HG02623 (cell line): ENCODE results near the gene GLMN.

Experiments used
- ATAC-seq: cut with Tn5 transposase; IDR thresholded peaks from one replicate; pipeline ENCODE4 v1.9.1; 2021; ENCODE audit warnings: moderate library complexity; ENCODE audit not compliant: unreplicated experiment

The GLMN gene

GRCh38 chr1:92298573-92299476, at the start of gene GLMN, which contains the start of gene RPAP2:
Gene GLMN, minus strand, starts transcription at chr1:92298987. Its CDS starts 988 bp downstream, at chr1:92297999.
Gene RPAP2, plus strand, starts transcription at chr1:92299059. Its CDS starts 15 bp downstream, at chr1:92299074.
- peak; percentile 97 for ATAC-seq

GRCh38 chr1:92346866-92347640, 48.3 kb upstream of the GLMN start:
- ATAC-seq = no peak

GRCh38 chr1:92343061-92343460, 44.3 kb upstream of the GLMN start:
- ATAC-seq = no peak

- ATAC-seq = no peak
Observed at GRCh38 chr1:92342401-92342800, 43.6 kb upstream of the GLMN start.

- no peak for ATAC-seq
Observed at GRCh38 chr1:92340154-92340553, 41.4 kb upstream of the GLMN start.

DNA sequence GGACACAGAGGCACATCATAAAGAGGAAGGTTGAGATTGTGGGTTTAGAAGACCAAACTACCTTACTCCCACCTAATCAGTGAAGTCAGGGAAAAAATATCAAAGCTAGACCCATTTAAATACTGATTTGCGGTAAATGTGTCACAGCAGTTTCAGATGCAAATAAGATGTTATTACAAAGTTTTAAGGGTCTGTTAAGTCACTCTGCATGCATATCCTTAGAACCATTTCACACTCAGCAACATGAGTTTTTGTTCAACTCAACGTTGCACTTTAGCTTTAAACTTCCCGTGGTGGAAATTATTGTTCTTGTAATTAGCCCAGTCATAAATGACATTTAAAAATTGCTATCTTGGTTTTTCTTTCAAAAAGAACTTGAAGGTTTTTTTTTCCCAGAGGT, 34.9 kb upstream of the GLMN start:
- no peak for ATAC-seq

DNA sequence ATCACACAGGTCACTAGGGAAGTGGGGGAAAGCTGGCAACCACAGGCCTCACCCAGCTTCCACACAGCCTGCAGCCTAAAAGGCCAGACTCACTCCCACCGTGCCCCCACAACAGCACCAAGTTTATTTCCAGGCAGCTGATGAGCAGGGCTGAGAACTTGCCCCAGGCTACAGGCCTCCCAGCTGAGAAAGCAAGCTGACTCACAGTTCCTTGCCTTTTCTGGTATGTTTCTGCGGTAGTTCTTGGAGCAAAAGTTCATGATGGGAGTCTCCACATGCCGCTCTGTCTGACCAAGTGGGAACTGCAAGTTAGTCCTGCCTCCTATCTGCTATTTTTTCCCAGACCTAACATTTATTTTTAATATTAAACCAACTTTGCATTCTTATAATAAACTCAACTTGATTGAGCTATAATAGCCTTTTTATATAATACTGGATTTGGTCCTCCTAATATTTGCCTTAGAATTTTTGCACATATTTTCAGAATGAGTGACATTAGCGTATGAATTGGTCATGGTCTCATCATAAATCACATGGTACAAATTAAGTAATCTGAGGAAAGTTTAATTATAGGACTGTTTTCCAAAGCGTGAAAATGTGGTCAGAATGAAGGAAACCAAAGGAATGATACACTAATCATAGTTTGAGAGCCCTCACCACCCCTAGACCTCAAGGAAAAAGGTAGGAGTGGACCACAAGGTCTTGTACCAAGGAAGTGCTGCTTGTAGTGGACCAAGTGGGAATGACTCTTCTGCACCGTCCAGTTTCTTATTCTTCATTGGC, 30.8 kb upstream of the GLMN start:
- ATAC-seq = no peak

DNA sequence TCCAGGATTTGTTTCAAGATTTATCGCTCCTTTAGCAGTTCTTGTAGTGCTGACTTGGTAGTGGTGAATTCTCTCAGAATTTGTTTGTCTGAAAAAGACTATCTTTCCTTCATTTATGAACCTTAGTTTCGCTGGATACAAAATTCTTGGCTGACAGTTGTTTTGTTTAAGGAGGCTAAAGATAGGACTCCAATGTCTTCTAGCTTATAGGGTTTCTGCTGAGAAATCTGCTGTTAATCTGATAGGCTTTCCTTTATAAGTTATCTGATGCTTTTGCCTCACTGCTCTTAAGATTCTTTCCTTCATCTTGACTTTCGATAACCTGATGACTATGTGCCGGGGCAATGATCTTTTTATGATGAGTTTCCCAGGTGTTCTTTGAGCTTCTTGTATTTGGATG, 29.0 kb upstream of the GLMN start:
- ATAC-seq = no peak

- no peak for ATAC-seq
Observed at GRCh38 chr1:92326681-92327080, 27.9 kb upstream of the GLMN start.

DNA sequence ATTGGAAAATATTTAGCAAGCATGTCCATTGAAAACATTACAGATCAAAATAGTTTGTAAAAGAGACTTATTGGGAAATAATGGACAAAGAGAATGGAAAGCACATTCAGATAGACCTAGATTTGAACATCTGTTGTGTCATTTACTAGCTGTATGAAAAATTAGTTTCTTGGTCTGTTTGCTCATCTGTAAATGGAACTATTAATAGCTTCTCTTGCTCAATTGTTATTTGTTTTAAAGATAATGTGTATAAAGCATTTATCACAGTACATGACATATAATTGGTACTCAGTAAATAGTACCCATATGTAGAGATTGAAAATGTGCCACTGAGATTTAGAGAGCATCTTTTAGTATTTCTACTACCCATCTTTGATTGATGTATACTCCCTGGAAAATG, 26.0 kb upstream of the GLMN start:
- no peak for ATAC-seq

DNA sequence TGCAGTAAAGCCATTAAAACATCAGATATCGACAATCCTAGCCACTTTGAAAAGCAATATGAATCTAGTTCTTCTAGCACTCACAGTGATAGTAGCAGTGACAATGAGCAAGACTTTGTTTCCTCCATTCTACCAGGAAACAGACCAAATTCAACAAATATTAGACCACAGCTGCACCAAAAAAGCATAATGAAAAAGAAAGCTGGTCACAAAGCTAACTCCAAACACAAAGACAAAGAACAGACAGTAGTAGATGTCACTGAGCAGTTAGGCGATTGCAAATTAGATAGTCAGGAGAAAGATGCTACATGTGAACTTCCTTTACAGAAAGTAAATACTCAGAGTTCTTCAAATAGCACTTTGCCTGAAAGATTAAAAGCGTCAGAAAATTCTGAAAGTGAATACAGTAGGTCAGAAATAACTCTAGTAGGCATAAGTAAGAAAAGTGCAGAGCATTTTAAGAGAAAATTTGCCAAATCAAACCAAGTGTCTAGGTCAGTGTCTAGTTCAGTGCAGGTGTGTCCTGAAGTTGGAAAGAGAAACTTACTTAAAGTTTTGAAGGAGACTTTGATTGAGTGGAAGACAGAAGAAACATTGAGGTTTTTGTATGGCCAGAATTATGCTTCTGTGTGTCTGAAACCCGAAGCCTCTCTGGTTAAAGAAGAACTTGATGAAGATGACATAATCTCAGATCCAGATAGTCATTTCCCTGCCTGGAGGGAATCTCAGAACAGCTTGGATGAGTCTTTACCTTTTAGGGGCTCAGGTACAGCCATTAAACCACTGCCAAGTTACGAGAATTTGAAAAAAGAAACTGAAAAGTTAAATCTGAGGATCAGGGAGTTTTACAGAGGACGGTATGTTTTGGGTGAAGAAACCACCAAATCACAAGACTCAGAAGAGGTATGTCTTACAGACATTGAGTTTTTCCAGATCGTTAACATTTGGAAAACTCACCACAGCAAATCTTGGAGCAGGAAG, 25.0 kb upstream of the GLMN start:
- no peak for ATAC-seq

DNA sequence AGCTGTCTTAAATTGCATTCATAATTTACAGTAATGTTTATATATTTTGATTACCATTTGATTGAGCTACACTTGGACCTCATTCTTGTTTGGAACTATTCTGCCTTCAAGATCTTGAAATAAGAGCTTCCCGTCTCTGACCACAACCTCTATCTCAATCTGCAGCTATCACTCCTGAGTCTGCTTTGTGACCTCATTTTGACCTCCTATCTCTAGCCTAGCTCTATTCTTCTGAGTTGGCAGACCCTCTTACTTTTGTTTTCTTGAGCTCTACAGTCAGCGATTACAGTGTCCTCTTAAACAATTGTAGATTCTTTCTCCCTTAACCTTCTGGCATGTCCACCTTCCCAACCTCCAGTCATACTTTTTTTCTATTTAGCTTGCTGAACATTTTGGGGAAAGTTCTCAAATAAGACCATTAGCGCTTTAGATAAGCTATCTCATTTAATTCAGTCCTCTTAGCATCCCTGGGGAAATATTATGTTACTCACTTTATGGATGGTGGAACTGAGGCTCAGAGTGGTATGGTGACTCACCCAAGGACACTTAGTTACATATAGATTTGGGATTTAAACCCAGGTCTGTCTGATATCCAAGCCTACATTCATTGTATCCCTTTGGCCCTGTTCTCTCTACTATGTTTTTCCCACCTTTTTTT, 19.2 kb upstream of the GLMN start:
- ATAC-seq = no peak

DNA sequence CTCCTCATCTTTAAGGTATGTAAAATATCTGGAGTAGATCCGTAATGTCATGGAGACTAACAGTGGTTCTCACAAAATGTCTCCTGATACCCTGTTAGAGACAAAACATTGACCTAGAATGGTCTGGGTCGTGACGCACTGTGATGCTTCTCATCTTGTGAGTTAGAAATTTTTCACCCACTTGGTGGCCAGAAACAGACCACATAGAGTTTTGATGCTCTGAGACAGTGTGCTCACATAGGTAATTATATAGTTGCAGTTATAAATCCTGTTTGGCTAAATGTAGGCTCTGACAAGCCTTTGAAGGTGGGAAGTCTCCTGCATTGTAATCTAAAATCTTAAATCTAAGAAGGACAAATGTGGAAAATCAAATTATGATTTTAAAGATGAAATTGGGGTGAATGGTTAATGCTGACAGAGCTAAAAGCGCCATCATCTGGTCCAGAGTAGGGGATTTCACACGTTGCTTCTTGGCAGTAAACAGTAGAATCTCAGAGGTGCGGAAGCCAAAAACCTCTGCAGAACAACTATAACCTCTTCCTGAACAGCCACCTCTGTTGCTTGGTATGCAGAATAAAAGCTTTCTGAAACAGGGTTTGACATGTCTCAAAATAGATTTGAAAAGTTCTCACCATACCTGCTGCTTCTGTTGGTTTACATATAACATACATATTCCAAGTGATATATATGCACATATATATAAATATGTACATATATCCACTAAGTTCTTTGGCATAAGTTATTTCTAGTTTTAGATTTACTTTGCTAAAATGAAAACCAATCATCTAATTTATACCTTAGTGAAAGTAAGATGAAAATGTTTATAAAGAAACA, 17.2 kb upstream of the GLMN start:
- no peak for ATAC-seq

DNA sequence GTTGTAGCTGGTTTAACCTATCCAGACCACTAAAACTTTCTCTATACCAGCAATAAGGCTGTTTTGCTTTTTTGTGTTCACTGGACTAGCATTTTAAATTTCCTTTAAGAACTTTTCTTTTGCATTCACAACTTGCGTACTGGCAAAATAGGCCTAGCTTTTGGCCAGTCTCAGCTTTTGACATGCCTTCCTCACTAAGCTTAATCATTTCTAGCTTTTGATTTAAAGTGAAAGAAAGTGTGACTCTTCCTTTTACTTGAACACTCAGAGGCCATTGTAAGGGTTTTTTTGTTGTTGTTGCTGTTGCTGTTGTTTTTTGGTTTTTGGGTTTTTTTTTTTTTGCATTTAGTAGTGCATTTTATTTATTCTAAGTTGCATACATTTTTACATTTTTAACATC, 15.2 kb upstream of the GLMN start:
- ATAC-seq = no peak

GRCh38 chr1:92310185-92310597, 11.4 kb upstream of the GLMN start:
- no peak for ATAC-seq

GRCh38 chr1:92307980-92308379, 9.2 kb upstream of the GLMN start:
- no peak for ATAC-seq

DNA sequence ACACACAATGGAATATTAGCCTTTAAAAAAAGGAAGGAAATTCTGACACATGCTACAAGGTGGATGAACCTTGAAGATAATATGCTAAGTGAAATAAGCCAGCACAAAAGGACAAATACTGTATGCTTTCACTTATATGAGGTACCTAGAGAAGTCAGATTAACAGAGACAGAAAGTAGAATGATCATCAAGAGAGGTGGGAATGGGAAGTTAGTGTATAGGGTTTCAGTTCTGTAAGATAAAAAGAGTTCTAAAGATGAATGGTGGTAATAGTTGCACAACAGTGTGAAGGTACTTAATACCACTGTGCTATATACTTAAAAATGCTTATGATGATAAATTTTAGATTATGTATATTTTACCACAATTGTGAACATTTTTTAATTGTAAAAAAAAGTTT, 7.2 kb upstream of the GLMN start:
- no peak for ATAC-seq

DNA sequence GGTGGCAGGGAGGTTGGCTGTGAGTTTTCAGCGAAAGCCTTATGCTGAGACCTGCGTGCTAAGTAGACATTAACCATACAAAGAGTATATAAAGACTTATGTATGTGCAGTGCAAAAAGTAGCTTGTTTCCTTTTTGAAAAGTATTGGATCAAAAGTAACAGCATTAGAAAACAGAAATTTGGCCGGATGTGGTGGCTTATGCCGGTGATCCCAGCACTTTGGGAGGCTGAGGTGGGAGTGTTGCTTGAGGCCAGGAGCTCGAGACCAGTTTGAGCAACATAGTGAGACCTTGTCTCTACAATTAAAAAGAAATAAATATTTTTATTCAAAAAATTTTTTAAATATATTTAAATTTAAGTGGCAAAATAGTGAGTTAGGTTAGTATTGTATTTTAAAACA, 2.2 kb upstream of the GLMN start:
- no peak for ATAC-seq
